Smooth muscle cell (in vitro differentiated cells): Measurements from ENCODE around the gene JARID2. TPM values are rescaled to one million over a fixed set of nuclear protein-coding genes. Genes with fewer than 3 reads are reported as not detected.

ENCODE experiments used
- DNase-seq: peaks from one replicate; lab custom pipeline; 2025; ENCODE audit not compliant: unreplicated experiment; lab: John Stamatoyannopoulos, UW
- H2AFZ ChIP-seq: fragments of 200-600 bp; sonication (generic); 2 replicates; pipeline ENCODE4 v1.6.0; 2016; ENCODE audit warnings: antibody characterized with exemption, low read depth, mild to moderate bottlenecking
- H3F3A ChIP-seq: fragments of 200-600 bp; sonication (generic); 2 replicates; pipeline ENCODE4 v1.6.0; 2017; ENCODE audit warnings: antibody characterized with exemption, low read depth
- H3K27ac ChIP-seq: fragments of 200-600 bp; sonication (generic); 2 replicates; pipeline ENCODE4 v1.5.1; 2016; ENCODE audit warnings: low read depth, mild to moderate bottlenecking
- H3K27me3 ChIP-seq: fragments of 200-600 bp; sonication (generic); 2 replicates; pipeline ENCODE4 v1.6.1; 2016; ENCODE audit warnings: low read depth, mild to moderate bottlenecking
- H3K36me3 ChIP-seq: fragments of 200-600 bp; sonication (generic); 2 replicates; pipeline ENCODE4 v1.5.1; 2016; ENCODE audit warnings: low read depth
- H3K4me1 ChIP-seq: fragments of 200-600 bp; sonication (generic); 2 replicates; pipeline ENCODE4 v1.5.1; 2016; ENCODE audit warnings: low read depth
- H3K4me2 ChIP-seq: fragments of 200-600 bp; sonication (generic); 2 replicates; pipeline ENCODE4 v1.6.0; 2016; ENCODE audit warnings: mild to moderate bottlenecking
- H3K4me3 ChIP-seq: fragments of 200-600 bp; sonication (generic); 2 replicates; pipeline ENCODE4 v1.5.1; 2016; ENCODE audit warnings: mild to moderate bottlenecking
- H3K79me2 ChIP-seq: fragments of 200-600 bp; sonication (generic); 2 replicates; pipeline ENCODE4 v1.6.0; 2016; ENCODE audit warnings: low read depth, mild to moderate bottlenecking
- H3K9ac ChIP-seq: fragments of 200-600 bp; sonication (generic); 2 replicates; pipeline ENCODE4 v1.6.0; 2016; ENCODE audit warnings: low read depth
- H3K9me3 ChIP-seq: fragments of 200-600 bp; sonication (generic); replicated peaks from 2 replicates; pipeline ENCODE4 v1.5.1; 2016; ENCODE audit warnings: low read depth
- H4K20me1 ChIP-seq: fragments of 200-600 bp; sonication (generic); 2 replicates; pipeline ENCODE4 v1.6.0; 2016; ENCODE audit warnings: low read depth
- CTCF ChIP-seq: fragments of 200-600 bp; sonication (generic); IDR thresholded peaks from 2 replicates; pipeline ENCODE4 v1.5.1; 2017; ENCODE audit warnings: borderline replicate concordance, mild to moderate bottlenecking, antibody characterized with exemption; ENCODE audit not compliant: insufficient read depth, poor library complexity, severe bottlenecking
- WGBS: methylation state at CpG from one replicate; pipeline ENCODE4 v1.1.7; 2016; ENCODE audit warnings: low lambda C conversion rate; 5-methylcytosine and 5-hydroxymethylcytosine counted together
- polyA plus RNA-seq: library from polyadenylated mRNA; unstranded; fragments of >200 nt; fragmentation: Nextera tagmentation; extraction: Ambion mirVana; gene quantifications from 2 replicates; pipeline ENCODE4 v1.2.1, GENCODE V29; 2016
- total RNA-seq: library from RNA; depleted of rRNA; stranded (reverse); fragments of >200 nt; gene quantifications from 2 replicates; pipeline ENCODE4 v1.2.3, GENCODE V29; 2014

Gene JARID2
- total and polyA plus RNA-seq, 2 experiments from 2014 or later: 5.2 to 10.2 TPM

GRCh38 chr6:15522026-15522425 lies 276.2 kb downstream of the JARID2 start:
- Histone ChIP-seq H3K9me3 (no peaks in the 10 kb centered on the region), H3K79me2 (no peaks in the 10 kb centered on the region), H3K36me3 (no peaks in the 10 kb centered on the region), H3F3A (no peaks in the 10 kb centered on the region), H3K27ac (no peak overlapping the region), H3K27me3 (no peaks in the 10 kb centered on the region), H4K20me1 (peaks cover 4% of the 10 kb centered on the region), H3K9ac (no peak overlapping the region), H2AFZ (no peak overlapping the region), H3K4me1 (no peaks in the 10 kb centered on the region), H3K4me2 (no peak overlapping the region), H3K4me3 (no peak overlapping the region)
- TF ChIP-seq CTCF: no peak
- no peak for DNase-seq
- WGBS: 99% methylated on average over 9 of the region's 9 CpGs

GRCh38 chr6:15522427-15522826 lies 276.6 kb downstream of the JARID2 start:
- DNase-seq: no peak
- 95% methylated on average over 6 of the region's 6 CpGs for WGBS

GRCh38 chr6:15522856-15523529 lies 277.1 kb downstream of the JARID2 start:
- Histone ChIP-seq H3K79me2 (no peaks in the 10 kb centered on the region), H3F3A (no peaks in the 10 kb centered on the region), H3K9me3 (no peaks in the 10 kb centered on the region), H2AFZ (no peak overlapping the region), H3K9ac (no peak overlapping the region), H4K20me1 (peaks cover 4% of the 10 kb centered on the region), H3K27me3 (no peaks in the 10 kb centered on the region), H3K4me3 (no peak overlapping the region), H3K27ac (no peak overlapping the region), H3K4me1 (no peaks in the 10 kb centered on the region), H3K4me2 (no peak overlapping the region), H3K36me3 (no peaks in the 10 kb centered on the region)
- no peak for TF ChIP-seq CTCF
- no peak for DNase-seq
- 96% methylated on average over 16 of the region's 16 CpGs for WGBS

More at GRCh38 chr6:15522427-15522826, 276.6 kb downstream of the JARID2 start:
- Histone ChIP-seq H3K9me3 (no peaks in the 10 kb centered on the region), H3K9ac (no peak overlapping the region), H3F3A (no peaks in the 10 kb centered on the region), H4K20me1 (peaks cover 4% of the 10 kb centered on the region), H3K36me3 (no peaks in the 10 kb centered on the region), H2AFZ (no peak overlapping the region), H3K79me2 (no peaks in the 10 kb centered on the region), H3K4me2 (no peak overlapping the region), H3K27me3 (no peaks in the 10 kb centered on the region), H3K4me1 (no peaks in the 10 kb centered on the region), H3K4me3 (no peak overlapping the region), H3K27ac (no peak overlapping the region)
- TF ChIP-seq CTCF: no peak
